Small intestine (tissue), 7 donors: ENCODE measurements around the gene VCAN. TPM values are rescaled to one million over a fixed set of nuclear protein-coding genes. Genes with fewer than 3 reads are reported as not detected.

Source experiments
- DNase-seq, 2 donors: peaks; one replicate each; pipeline versions ENCODE4 v3.0.0 to v3.0.0-alpha.2; 2013
- FAIRE-seq: peaks from 2 replicates; lab custom pipeline; 2012; peaks lifted over from hg19 to GRCh38; lab: Jason Lieb, UNC
- H3K27ac ChIP-seq, 3 donors: one replicate each; pipeline ENCODE4 v1.5.1; 2013; ENCODE audit warnings: low read length in 2 of 3, mild to moderate bottlenecking in 2 of 3, control low read depth in 1 of 3, inconsistent platforms in 1 of 3, low read depth in 1 of 3, moderate library complexity in 1 of 3
- H3K27me3 ChIP-seq, 3 donors: one replicate each; pipeline ENCODE4 v1.6.1; 2013; ENCODE audit warnings: low read length in 3 of 3, inconsistent platforms in 1 of 3; ENCODE audit not compliant: control insufficient read depth in 3 of 3, insufficient read depth in 3 of 3
- H3K36me3 ChIP-seq, 3 donors: one replicate each; pipeline ENCODE4 v1.6.1; 2013; ENCODE audit warnings: low read length in 3 of 3, inconsistent platforms in 1 of 3, low read depth in 1 of 3, mild to moderate bottlenecking in 1 of 3, moderate library complexity in 1 of 3; ENCODE audit not compliant: control insufficient read depth in 3 of 3, insufficient read depth in 2 of 3
- H3K4me1 ChIP-seq, 3 donors: one replicate each; pipeline ENCODE4 v1.6.1; 2013; ENCODE audit warnings: low read length in 2 of 3, inconsistent platforms in 1 of 3, low read depth in 1 of 3, mild to moderate bottlenecking in 1 of 3, moderate library complexity in 1 of 3; ENCODE audit not compliant: control insufficient read depth in 3 of 3, insufficient read depth in 2 of 3
- H3K4me3 ChIP-seq, 3 donors: one replicate each; pipeline ENCODE4 v1.5.1; 2013; ENCODE audit warnings: low read length in 3 of 3, control low read depth in 1 of 3, inconsistent platforms in 1 of 3, low read depth in 1 of 3, mild to moderate bottlenecking in 1 of 3, moderate library complexity in 1 of 3
- H3K9me3 ChIP-seq, 2 donors: one replicate each; pipeline ENCODE4 v1.6.1; 2013; ENCODE audit warnings: low read depth in 1 of 2, low read length in 1 of 2; ENCODE audit not compliant: control insufficient read depth in 2 of 2, insufficient read depth in 1 of 2
- WGBS, 3 donors: extraction: QIAGEN DNeasy Blood & Tissue Kit; methylation state at CpG; one replicate each; pipeline ENCODE4 v1.1.7; 2013; 5-methylcytosine and 5-hydroxymethylcytosine counted together
- polyA plus RNA-seq, 4 donors: library from polyadenylated mRNA; stranded (reverse) in 3 of 4; unstranded in 1 of 4; fragments of 200-250 nt in 3 of 4; fragments of 120-200 nt in 1 of 4; gene quantifications; one replicate each; pipeline versions ENCODE4 v1.2.1 to v1.2.3, GENCODE V29; 2013
- donor health status: healthy with polysubstance abuse.
- donor health status: control.
- donor health status: control.
- donor health status: Bipolar disorder and iron deficiency.
- donor health status: healthy.

VCAN gene
- polyA plus RNA-seq, 4 donors: 0.67 to 66.4 (median 2.0) TPM

- Histone ChIP-seq H3K27ac (no peak overlapping the region), H3K4me3 (no peak overlapping the region), H3K9me3 (no peaks in the 10 kb centered on the region), H3K27me3 (no peaks in the 10 kb centered on the region), H3K36me3 (no peaks in the 10 kb centered on the region), H3K4me1 (no peaks in the 10 kb centered on the region)
- WGBS, 3 donors: 68 to 85% (median 84%) methylated on average over 1 of the region's 1 CpG
- no peak for FAIRE-seq
- no peak for DNase-seq
Observed at GRCh38 chr5:83531661-83532060, 60.1 kb downstream of the VCAN start.

GRCh38 chr5:83538786-83539462 is 67.4 kb downstream of the VCAN start:
- Histone ChIP-seq H3K27me3 (no peaks in the 10 kb centered on the region), H3K36me3 (peaks cover 0 to 2% (median 0%) of the 10 kb centered on the region in 3 donors), H3K9me3 (no peaks in the 10 kb centered on the region), H3K4me1 (no peaks in the 10 kb centered on the region), H3K27ac (no peak overlapping the region), H3K4me3 (no peak overlapping the region)
- FAIRE-seq (no peak), DNase-seq (no peak)
- 68 to 93% (median 84%) methylated on average over 4 of the region's 4 CpGs for WGBS, 3 donors

- no peak overlapping the region for H3K4me3 ChIP-seq
- DNase-seq (no peak), FAIRE-seq (no peak)
- no peaks in the 10 kb centered on the region for H3K9me3 ChIP-seq
- H3K36me3 ChIP-seq: peaks cover 0 to 2% (median 0%) of the 10 kb centered on the region in 3 donors
- H3K4me1 ChIP-seq: no peaks in the 10 kb centered on the region
- 85 to 93% (median 93%) methylated on average over 1 of the region's 1 CpG for whole genome bisulfite sequencing, 3 donors
- H3K27ac ChIP-seq: no peak overlapping the region
- H3K27me3 ChIP-seq: no peaks in the 10 kb centered on the region
Observed at GRCh38 chr5:83539463-83539790, 67.9 kb downstream of the VCAN start.

GRCh38 chr5:83540105-83540504 is 68.6 kb downstream of the VCAN start:
- DNase-seq: no peak
- 74 to 85% (median 84%) methylated on average over 2 of the region's 2 CpGs for WGBS, 3 donors
- no peak for FAIRE-seq

GRCh38 chr5:83540783-83541182 is 69.2 kb downstream of the VCAN start:
- WGBS, 3 donors: 79 to 92% (median 83%) methylated on average over 3 of the region's 3 CpGs
- FAIRE-seq (no peak), DNase-seq (no peak)
- Histone ChIP-seq H3K36me3 (peaks cover 0 to 2% (median 0%) of the 10 kb centered on the region in 3 donors), H3K27me3 (no peaks in the 10 kb centered on the region), H3K4me1 (no peaks in the 10 kb centered on the region), H3K9me3 (no peaks in the 10 kb centered on the region), H3K4me3 (no peak overlapping the region), H3K27ac (no peak overlapping the region)

More at GRCh38 chr5:83540105-83540504, 68.6 kb downstream of the VCAN start:
- H3K4me1 ChIP-seq: no peaks in the 10 kb centered on the region
- H3K9me3 ChIP-seq: no peaks in the 10 kb centered on the region
- peaks cover 0 to 2% (median 0%) of the 10 kb centered on the region in 3 donors for H3K36me3 ChIP-seq
- H3K4me3 ChIP-seq: no peak overlapping the region
- no peaks in the 10 kb centered on the region for H3K27me3 ChIP-seq
- H3K27ac ChIP-seq: no peak overlapping the region

GRCh38 chr5:83542839-83543238 is 71.3 kb downstream of the VCAN start:
- Histone ChIP-seq H3K4me3 (no peak overlapping the region), H3K27ac (no peak overlapping the region), H3K27me3 (no peaks in the 10 kb centered on the region), H3K4me1 (no peaks in the 10 kb centered on the region), H3K36me3 (peaks cover 0 to 4% (median 0%) of the 10 kb centered on the region in 3 donors), H3K9me3 (no peaks in the 10 kb centered on the region)
- WGBS, 3 donors: 43 to 75% (median 50%) methylated on average over 1 of the region's 1 CpG
- DNase-seq: no peak
- FAIRE-seq: no peak

GRCh38 chr5:83543898-83544297 is 72.4 kb downstream of the VCAN start:
- no peaks in the 10 kb centered on the region for H3K4me1 ChIP-seq
- H3K27me3 ChIP-seq: no peaks in the 10 kb centered on the region
- no peaks in the 10 kb centered on the region for H3K9me3 ChIP-seq
- no peak for FAIRE-seq
- peaks cover 0 to 4% (median 0%) of the 10 kb centered on the region in 3 donors for H3K36me3 ChIP-seq
- no peak for DNase-seq
- H3K27ac ChIP-seq: no peak overlapping the region
- 65 to 71% (median 69%) methylated on average over 6 of the region's 6 CpGs for WGBS, 3 donors
- H3K4me3 ChIP-seq: no peak overlapping the region

- no peak for FAIRE-seq
- DNase-seq: no peak
- no peak overlapping the region for H3K4me3 ChIP-seq
Observed at GRCh38 chr5:83547161-83547560, 75.6 kb downstream of the VCAN start.

GRCh38 chr5:83547889-83548288 is 76.3 kb downstream of the VCAN start:
- Histone ChIP-seq H3K36me3 (peaks cover 0 to 4% (median 0%) of the 10 kb centered on the region in 3 donors), H3K4me3 (no peak overlapping the region), H3K4me1 (no peaks in the 10 kb centered on the region), H3K27me3 (no peaks in the 10 kb centered on the region), H3K27ac (no peak overlapping the region), H3K9me3 (no peaks in the 10 kb centered on the region)
- no peak for DNase-seq
- no peak for FAIRE-seq
- 75 to 100% (median 92%) methylated on average over 1 of the region's 1 CpG for WGBS, 3 donors

More at GRCh38 chr5:83547161-83547560, 75.6 kb downstream of the VCAN start:
- Histone ChIP-seq H3K36me3 (peaks cover 0 to 4% (median 0%) of the 10 kb centered on the region in 3 donors), H3K9me3 (no peaks in the 10 kb centered on the region), H3K27ac (no peak overlapping the region), H3K27me3 (no peaks in the 10 kb centered on the region), H3K4me1 (no peaks in the 10 kb centered on the region)
- 77 to 88% (median 85%) methylated on average over 1 of the region's 1 CpG for WGBS, 3 donors
